Activated naive CD8-positive, alpha-beta T cell treated with anti-CD3 and anti-CD28 coated beads, Interleukin-2, amount 50 U/mL, for 24 hours (primary cell): ENCODE measurements around the gene CPA2.

Source experiments
- ATAC-seq: fragments of 150-1000 bp; cut with Tn5 transposase; one replicate; pipeline ENCODE4 v1.10.0; 2021
- DNase-seq: peaks from one replicate; pipeline ENCODE4 v3.0.0; 2021
- H3K27ac Mint-ChIP-seq: one replicate; pipeline ENCODE4 v1.8.0; 2021; ENCODE audit warnings: mild to moderate bottlenecking, mixed read lengths
- H3K27me3 Mint-ChIP-seq: one replicate; pipeline ENCODE4 v1.8.0; 2021; ENCODE audit warnings: mixed read lengths
- H3K36me3 Mint-ChIP-seq: one replicate; pipeline ENCODE4 v1.8.0; 2021; ENCODE audit warnings: low read depth, mixed read lengths
- H3K4me1 Mint-ChIP-seq: one replicate; pipeline ENCODE4 v1.8.0; 2021; ENCODE audit warnings: mixed read lengths
- H3K4me3 Mint-ChIP-seq: one replicate; pipeline ENCODE4 v1.8.0; 2021; ENCODE audit warnings: mild to moderate bottlenecking, moderate library complexity, mixed read lengths
- H3K9me3 Mint-ChIP-seq: one replicate; pipeline ENCODE4 v1.8.0; 2021; ENCODE audit warnings: mixed read lengths

CPA2 gene

DNA sequence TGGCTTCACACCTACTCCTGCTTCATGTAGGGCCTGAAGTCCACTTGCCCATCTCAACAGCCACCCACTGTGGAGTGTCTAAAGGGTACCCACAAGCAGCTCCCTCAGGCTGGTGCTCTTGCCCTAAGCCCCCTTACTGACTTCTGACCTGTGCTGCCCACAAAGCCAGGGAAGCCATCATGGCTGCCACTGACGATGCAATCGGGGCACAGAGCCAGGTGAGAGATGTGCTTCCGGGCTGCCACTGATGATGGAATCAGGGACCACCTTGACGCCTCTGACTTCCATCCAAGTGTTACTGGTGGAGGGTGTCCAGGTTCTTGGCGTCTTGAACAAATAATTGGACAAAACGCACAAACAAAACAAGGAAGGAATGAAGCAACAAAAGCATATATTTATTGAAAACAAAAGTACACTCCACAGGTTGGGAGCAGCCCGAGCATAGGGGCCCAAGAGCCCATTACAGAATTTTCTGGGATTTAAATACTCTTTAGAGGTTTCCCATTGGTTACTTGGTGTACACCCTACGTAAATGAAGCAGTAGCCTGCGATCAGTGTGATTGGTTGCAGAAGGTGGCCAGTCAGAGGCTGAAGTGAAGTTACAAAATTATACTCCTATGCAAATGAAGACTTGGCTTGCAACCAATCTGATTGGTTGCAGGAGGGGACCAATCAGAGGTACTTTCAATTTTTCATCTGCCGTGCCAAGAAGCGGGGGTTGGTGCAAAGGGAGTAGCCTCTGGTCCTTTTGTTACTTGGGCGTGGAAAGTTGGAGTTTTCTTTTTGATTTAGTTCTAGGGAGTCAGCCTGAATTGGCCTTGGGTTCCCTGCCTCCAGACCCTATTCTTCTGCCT, 4.5 kb downstream of the CPA2 start:
- H3K36me3 Mint-ChIP-seq = no peaks in the 10 kb centered on the region
- no peaks in the 10 kb centered on the region for H3K9me3 Mint-ChIP-seq
- DNase-seq = no peak
- H3K27ac Mint-ChIP-seq = no peak overlapping the region
- H3K4me3 Mint-ChIP-seq = no peak overlapping the region
- peaks cover 12% of the 10 kb centered on the region for H3K27me3 Mint-ChIP-seq
- ATAC-seq = no peak
- peaks cover 5% of the 10 kb centered on the region for H3K4me1 Mint-ChIP-seq

DNA sequence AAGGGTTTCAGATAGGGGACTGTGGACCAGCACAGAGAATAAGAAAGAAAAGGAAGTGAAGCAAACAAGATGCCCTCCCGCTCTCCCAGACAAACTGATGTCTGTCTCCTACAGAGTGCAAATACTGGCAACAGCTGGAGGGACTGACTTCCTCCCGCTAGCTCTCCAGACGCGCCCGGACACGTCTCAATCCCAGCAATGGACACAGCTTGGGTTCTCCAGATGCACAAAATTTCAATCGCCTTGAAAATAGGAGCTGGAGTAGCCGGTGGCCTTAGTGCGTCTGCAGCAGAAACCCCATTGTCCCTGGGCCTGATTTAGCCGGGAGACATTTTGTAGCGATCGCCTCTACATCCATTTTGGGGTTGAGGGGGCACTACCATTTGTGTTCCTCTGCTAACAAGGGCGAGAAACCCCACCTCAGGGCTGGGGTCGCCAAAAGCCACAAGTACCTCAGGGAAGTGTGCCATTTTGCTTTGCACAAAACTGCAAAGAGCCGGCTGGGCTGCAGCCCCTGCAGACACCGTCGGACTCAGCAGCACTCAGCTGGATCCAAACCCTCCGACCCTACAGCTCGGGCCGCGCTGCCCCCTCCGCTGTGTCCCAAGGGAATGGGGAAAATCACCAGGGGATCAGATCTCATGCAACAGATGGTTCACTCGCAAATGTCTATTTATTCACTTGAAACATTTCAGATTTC, 5.9 kb downstream of the CPA2 start:
- H3K4me1 Mint-ChIP-seq = peaks cover 17% of the 10 kb centered on the region
- H3K4me3 Mint-ChIP-seq = no peak overlapping the region
- peaks cover 12% of the 10 kb centered on the region for H3K27me3 Mint-ChIP-seq
- H3K9me3 Mint-ChIP-seq = no peaks in the 10 kb centered on the region
- no peak for ATAC-seq
- H3K36me3 Mint-ChIP-seq = no peaks in the 10 kb centered on the region
- no peak for DNase-seq
- H3K27ac Mint-ChIP-seq = no peak overlapping the region

DNA sequence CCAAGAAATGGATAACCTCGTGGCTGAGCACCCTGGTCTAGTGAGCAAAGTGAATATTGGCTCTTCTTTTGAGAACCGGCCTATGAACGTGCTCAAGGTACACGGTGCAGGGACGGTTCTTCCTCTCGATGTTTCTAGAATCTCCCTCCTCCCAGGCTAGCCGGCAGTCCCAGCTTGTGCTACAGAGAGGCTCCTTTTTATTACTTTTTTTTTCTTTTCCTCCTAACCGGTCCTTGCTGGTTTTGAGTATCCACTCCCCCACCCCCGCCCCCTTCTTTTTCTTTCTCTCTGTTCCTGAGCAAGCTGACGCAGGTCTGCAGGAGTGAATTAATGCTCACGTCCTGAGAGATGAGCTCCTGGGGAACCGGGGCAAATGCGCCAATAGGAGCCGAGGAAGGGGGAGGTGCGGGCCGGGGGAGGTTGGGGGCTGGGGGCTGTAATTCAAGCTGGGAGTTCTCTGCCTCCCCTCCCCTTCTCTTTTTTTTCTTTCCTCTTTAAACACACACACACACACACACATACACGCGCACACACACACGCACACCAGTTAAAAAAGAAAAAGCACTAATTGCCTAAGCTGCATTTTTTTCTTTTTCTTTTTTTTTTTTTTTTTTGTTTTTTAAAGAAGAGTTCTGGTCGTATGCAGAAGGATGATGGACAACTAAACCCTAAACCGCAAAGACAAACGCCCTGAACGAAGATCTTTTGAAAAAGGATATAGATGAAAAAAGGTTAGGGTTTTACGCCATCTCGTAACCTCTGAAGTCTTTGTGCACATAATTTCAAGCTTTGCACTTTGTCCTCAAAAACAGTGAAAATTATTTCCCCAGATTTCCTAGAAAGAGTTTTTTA, 6.6 kb downstream of the CPA2 start:
- Mint-ChIP-seq H3K36me3 (no peaks in the 10 kb centered on the region), H3K9me3 (no peaks in the 10 kb centered on the region), H3K4me1 (peaks cover 22% of the 10 kb centered on the region), H3K4me3 (peak overlapping the region; percentile 38), H3K27me3 (peaks cover 11% of the 10 kb centered on the region), H3K27ac (no peak overlapping the region)
- ATAC-seq = no peak
- no peak for DNase-seq

DNA sequence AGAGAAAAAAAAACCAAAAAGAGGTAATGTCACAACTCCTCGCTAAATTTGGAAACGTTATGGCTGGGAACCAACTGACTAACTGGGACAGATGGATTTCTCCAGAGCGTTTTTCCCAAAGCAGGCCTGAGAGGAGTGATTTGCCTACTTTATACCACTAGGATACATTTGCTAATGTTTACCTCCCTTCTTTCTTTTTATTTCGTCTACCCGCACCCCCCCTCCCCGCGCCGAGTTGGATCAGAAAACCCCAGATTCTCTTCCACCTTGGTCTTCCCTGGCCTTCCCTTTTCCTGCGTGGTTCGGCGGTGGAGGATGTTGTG, 7.2 kb downstream of the CPA2 start:
- no peaks in the 10 kb centered on the region for H3K9me3 Mint-ChIP-seq
- ATAC-seq = no peak
- H3K27me3 Mint-ChIP-seq = peaks cover 11% of the 10 kb centered on the region
- no peak overlapping the region for H3K27ac Mint-ChIP-seq
- DNase-seq = no peak
- H3K4me1 Mint-ChIP-seq = peaks cover 22% of the 10 kb centered on the region
- H3K4me3 Mint-ChIP-seq = no peak overlapping the region
- H3K36me3 Mint-ChIP-seq = no peaks in the 10 kb centered on the region

DNA sequence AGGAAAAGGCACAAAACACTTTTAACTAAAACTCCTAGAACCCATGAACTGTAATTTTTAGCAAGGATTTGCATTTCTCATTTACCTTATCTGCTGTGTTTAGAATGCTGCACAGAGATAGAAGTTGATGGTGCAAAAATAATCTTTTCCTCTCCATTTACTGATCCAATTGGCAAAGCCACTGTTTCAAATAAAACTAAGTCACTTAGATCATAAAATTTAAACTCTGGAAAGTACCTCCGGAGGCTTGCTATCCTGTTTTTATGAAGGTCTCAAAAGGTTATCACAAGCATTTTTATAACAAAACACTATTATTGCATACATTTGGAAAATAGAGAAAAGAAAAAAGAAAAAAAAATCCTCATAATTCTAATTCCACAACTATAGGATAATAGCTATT, 7.6 kb downstream of the CPA2 start:
- no peak for ATAC-seq
- Mint-ChIP-seq H3K4me1 (peaks cover 22% of the 10 kb centered on the region), H3K9me3 (no peaks in the 10 kb centered on the region), H3K27me3 (peaks cover 11% of the 10 kb centered on the region), H3K4me3 (no peak overlapping the region), H3K36me3 (no peaks in the 10 kb centered on the region), H3K27ac (no peak overlapping the region)
- DNase-seq = no peak

DNA sequence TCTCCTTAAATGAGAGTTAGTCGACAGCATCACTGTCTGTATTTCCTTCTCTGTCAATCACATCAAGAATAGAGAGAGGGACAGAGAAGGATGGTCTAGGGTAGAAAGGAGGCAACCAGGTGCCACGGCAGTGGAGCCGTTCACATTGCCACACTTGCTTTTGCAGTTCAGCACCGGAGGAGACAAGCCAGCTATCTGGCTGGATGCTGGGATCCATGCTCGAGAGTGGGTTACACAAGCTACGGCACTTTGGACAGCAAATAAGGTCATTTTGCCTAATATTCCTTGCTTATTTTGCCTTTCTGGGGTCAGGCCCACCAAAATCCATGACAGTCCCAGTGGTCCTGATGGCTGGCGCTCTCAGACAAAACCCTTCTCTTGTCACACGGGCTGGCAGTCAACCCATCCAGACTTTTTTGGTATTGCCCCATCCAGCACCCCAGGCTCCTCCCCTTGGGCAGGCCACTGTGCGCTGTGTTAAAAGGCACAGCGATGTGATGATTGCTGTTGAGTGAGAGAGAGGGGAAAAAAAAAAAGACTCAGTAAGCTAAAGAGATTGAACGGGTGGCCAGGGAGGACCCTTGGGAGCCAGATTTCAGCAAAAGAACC, 8.4 kb downstream of the CPA2 start:
- H3K27me3 Mint-ChIP-seq = peaks cover 11% of the 10 kb centered on the region
- peaks cover 22% of the 10 kb centered on the region for H3K4me1 Mint-ChIP-seq
- H3K36me3 Mint-ChIP-seq = no peaks in the 10 kb centered on the region
- H3K27ac Mint-ChIP-seq = no peak overlapping the region
- no peaks in the 10 kb centered on the region for H3K9me3 Mint-ChIP-seq
- no peak overlapping the region for H3K4me3 Mint-ChIP-seq
- ATAC-seq (no peak), DNase-seq (no peak)

DNA sequence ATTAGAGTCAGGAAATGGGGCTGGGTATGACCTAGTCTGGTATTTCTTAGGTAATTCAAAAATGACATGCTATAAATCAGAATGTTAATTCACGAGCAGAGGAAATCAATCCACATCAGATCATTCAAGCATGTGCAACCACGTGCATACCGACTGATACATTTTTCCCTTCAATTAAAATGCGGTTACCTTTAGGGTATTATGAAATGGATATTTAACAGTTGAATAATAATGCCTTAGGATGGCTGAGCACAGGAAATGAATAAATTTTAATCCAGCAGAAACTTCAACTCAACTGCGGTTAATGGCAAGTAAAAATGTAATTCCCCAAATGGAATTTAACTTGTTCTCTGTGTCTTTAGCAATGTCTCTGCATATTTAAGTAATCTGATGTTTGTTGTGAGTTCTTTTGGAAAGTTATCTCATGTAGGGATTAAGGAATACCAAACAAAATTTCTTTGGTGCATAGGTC, 9.2 kb downstream of the CPA2 start:
- Mint-ChIP-seq H3K4me1 (peaks cover 22% of the 10 kb centered on the region), H3K27me3 (peaks cover 11% of the 10 kb centered on the region)
- ATAC-seq = no peak

DNA sequence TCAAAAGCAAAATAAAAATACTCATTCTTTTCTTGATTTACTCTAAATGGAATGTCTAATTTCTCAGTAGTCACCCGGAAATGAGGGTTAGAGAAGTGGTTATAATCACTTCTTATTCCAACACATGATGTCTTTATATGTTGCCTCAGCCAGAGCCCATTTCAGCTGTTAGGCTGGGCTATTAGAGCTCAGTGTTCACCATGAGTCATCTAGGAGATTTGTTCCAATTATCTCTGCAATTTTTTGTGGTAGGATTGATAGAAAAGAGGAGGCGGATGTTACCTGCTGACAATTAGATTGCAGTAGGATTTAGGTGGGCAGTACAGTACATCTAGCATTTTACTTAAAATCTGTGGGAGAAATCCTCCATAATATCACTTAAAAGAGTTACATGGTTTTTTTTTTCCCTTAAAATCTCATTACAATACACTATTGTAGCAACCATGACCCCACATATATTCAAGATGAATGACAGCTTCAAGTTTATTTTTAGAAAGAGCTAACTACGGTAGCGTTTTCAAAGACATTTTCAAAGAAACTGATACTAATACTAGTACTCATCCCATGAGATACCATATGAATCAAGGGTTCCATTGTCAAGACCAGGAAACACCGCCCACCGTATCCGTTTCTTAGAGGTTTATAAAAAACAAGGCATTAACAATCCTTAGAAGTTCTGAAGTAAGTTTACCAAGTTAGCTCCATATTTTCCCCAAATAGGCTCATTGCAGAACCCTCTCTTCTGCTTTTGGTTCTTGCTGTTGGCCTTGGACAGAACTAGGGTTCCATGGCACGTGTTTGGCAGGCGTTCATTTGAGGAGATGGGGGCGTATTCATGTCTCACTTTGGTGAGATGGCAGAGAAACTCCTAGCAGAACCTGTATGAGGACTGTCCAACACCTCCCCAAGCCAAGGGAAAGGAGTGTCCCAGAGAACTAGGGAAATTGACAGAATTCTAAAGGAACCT, 10.4 kb downstream of the CPA2 start:
- DNase-seq = peak; percentile 21
- Mint-ChIP-seq H3K27ac (peak overlapping the region; percentile 79), H3K27me3 (peaks cover 9% of the 10 kb centered on the region), H3K4me1 (peaks cover 22% of the 10 kb centered on the region), H3K36me3 (no peaks in the 10 kb centered on the region), H3K4me3 (peak overlapping the region; percentile 24), H3K9me3 (no peaks in the 10 kb centered on the region)
- ATAC-seq = peak; percentile 76

More for the DNA sequence above, 9.2 kb downstream of the CPA2 start:
- no peak for DNase-seq
- H3K4me3 Mint-ChIP-seq = no peak overlapping the region
- H3K27ac Mint-ChIP-seq = no peak overlapping the region
- no peaks in the 10 kb centered on the region for H3K36me3 Mint-ChIP-seq
- H3K9me3 Mint-ChIP-seq = no peaks in the 10 kb centered on the region

DNA sequence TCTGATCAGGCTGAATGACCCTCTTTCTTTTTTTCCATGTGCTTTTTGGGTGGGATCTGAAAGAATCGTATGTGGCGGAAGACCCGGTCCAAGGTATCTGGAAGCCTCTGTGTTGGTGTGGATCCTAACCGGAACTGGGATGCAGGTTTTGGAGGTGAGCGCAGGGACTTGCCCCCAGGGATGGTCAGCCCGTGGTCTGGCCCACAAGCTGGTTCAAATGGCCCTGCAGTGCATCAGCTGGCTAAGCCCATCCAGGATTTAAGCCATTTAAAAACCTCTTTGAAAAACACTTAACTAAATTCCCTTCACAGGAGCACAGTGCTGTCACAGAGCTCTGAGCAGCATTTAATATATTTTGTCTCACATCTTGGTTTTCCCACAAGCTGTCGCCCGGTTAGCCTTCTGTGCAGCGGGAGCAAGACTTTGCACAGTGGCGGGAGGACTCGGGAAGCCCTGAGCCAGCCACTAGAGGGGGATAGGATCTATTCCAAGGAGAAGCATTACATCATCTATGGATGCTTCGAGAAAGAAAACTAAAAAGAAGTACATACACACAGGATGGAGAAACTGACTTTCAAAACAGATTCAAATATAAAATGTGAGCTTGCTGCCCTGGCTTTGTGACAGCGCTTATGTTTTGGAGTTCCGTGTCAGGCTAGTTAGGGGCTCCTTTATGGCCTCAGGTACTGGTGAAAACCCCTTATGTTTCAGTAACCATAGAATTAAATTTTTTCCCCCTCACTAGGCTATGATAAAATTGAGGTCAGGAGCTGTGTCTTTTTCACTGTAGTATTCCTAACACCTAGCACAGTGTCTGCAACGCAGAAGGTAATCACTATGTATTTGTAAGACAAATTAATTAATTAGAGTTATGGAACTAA, 11.3 kb downstream of the CPA2 start:
- H3K4me3 Mint-ChIP-seq = no peak overlapping the region
- no peaks in the 10 kb centered on the region for H3K9me3 Mint-ChIP-seq
- no peaks in the 10 kb centered on the region for H3K36me3 Mint-ChIP-seq
- DNase-seq (no peak), ATAC-seq (no peak)
- peaks cover 21% of the 10 kb centered on the region for H3K4me1 Mint-ChIP-seq
- peak overlapping the region; percentile 79 for H3K27ac Mint-ChIP-seq
- peaks cover 8% of the 10 kb centered on the region for H3K27me3 Mint-ChIP-seq

DNA sequence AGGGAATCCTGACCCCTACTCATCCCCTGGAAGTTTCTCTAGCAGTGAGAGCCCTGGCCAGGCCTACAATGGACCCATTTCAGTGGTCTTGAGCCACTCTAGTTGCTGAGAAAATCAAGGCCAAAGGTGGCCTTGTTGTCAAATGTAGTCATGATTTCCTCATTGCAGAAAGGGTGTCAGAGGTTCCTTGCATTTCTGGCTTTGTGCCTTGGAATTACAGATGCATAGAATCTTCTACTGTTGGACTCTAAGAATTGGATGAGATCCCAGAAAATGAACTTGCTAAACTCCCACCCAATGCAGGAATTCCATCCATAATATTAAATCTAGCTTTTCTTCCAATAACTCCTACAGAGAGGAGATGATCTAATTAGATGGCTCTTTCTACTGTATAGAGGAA, 12.2 kb downstream of the CPA2 start:
- Mint-ChIP-seq H3K4me1 (peaks cover 19% of the 10 kb centered on the region), H3K27ac (no peak overlapping the region), H3K27me3 (peaks cover 5% of the 10 kb centered on the region), H3K9me3 (no peaks in the 10 kb centered on the region), H3K4me3 (no peak overlapping the region), H3K36me3 (no peaks in the 10 kb centered on the region)
- no peak for ATAC-seq
- DNase-seq = no peak

DNA sequence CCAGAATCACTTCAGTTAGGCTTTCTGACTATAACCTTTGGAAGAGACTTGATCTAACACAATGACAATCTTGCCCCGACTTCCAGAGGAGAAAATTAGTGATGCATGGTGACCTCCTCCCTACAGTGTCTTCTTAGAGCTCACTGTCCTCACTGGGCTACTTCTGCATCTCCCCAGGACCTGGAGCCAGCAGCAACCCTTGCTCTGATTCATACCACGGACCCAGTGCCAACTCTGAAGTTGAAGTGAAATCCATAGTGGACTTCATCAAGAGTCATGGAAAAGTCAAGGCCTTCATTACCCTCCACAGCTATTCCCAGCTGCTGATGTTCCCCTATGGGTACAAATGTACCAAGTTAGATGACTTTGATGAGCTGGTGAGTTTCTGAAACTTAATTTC, 12.6 kb downstream of the CPA2 start:
- ATAC-seq (no peak), DNase-seq (no peak)
- Mint-ChIP-seq H3K9me3 (no peaks in the 10 kb centered on the region), H3K27me3 (peaks cover 3% of the 10 kb centered on the region), H3K4me3 (no peak overlapping the region), H3K4me1 (peaks cover 19% of the 10 kb centered on the region), H3K27ac (no peak overlapping the region), H3K36me3 (no peaks in the 10 kb centered on the region)

DNA sequence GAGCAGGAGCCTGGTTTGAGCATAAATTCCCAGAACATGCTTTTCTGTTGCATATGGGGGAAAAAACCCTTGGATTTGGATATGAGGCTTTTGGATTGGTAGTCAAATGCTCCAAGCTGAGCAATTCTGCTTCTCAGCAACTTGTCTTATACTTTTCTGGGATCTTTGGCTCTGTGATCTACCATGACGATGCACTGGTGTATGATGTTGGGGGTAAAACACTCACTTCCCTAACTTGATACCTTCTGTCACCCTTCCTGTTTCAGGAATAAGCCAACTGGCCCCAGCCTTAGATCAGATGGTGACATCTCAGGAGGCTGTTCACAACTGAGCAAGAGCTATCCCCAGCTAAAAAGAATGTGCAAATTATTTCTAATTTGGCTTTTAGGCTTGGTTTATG, 13.2 kb downstream of the CPA2 start:
- ATAC-seq (no peak), DNase-seq (no peak)
- Mint-ChIP-seq H3K4me3 (no peak overlapping the region), H3K36me3 (no peaks in the 10 kb centered on the region), H3K9me3 (no peaks in the 10 kb centered on the region), H3K27ac (no peak overlapping the region), H3K4me1 (peaks cover 19% of the 10 kb centered on the region), H3K27me3 (peaks cover under 1% of the 10 kb centered on the region)

DNA sequence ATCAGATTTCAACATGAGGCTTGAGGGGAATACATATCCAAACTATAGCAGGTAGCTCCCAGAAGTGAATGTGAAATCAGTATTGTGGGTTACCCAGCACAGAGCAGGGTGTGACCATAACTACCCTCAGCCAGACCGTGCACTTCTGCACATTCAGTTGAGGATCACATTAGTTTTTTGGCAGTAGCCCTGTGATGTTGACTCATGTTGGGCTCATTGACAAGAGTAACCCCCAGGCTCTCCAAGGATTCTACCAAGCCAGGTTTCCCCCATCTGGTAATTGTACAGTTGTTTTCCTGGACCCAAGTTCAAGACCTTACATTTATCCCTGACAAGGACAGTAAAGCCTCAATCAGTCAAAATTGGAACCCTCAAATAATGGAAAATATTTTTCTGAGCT, 14.6 kb downstream of the CPA2 start:
- Mint-ChIP-seq H3K4me3 (no peak overlapping the region), H3K9me3 (no peaks in the 10 kb centered on the region), H3K36me3 (no peaks in the 10 kb centered on the region), H3K4me1 (peaks cover 17% of the 10 kb centered on the region), H3K27me3 (peaks cover 3% of the 10 kb centered on the region), H3K27ac (no peak overlapping the region)
- DNase-seq (no peak), ATAC-seq (no peak)
